Neural crest cell (in vitro differentiated cells): Measurements from ENCODE around the gene INO80. TPM values are rescaled to one million over a fixed set of nuclear protein-coding genes. Genes with fewer than 3 reads are reported as not detected.

Source experiments
- DNase-seq: peaks from one replicate; pipeline ENCODE4 v3.0.0; 2021; ENCODE audit warnings: low read depth, mixed read lengths, low spot score
- H3K27ac Mint-ChIP-seq: one replicate; pipeline ENCODE4 v1.8.0; 2021; ENCODE audit warnings: mild to moderate bottlenecking, mixed read lengths; ENCODE audit not compliant: unreplicated experiment
- H3K27me3 Mint-ChIP-seq: 2 replicates; pipeline ENCODE4 v1.8.0; 2021; ENCODE audit warnings: low read depth, mild to moderate bottlenecking, mixed read lengths
- H3K36me3 Mint-ChIP-seq: 2 replicates; pipeline ENCODE4 v1.8.0; 2021; ENCODE audit warnings: low read depth, mild to moderate bottlenecking, mixed read lengths
- H3K4me1 Mint-ChIP-seq: 2 replicates; pipeline ENCODE4 v1.8.0; 2021; ENCODE audit warnings: mixed read lengths
- H3K4me3 Mint-ChIP-seq: one replicate; pipeline ENCODE4 v1.8.0; 2021; ENCODE audit warnings: mild to moderate bottlenecking, mixed read lengths
- H3K9me3 Mint-ChIP-seq: 2 replicates; pipeline ENCODE4 v1.8.0; 2021; ENCODE audit warnings: mixed read lengths
- total RNA-seq: library from RNA; stranded (reverse); gene quantifications from 2 replicates; pipeline ENCODE4 v1.2.1, GENCODE V29; 2021
- TF ChIP-seq, protein P1 (sequence below): fragments of 200-600 bp; sonication (generic); conservative IDR thresholded peaks from 2 replicates; pipeline ENCODE4 v1.5.0; 2021; ENCODE audit warnings: antibody characterized with exemption, mild to moderate bottlenecking

Gene INO80
- total RNA-seq, 1 donor from 2014 or later: 18.5 TPM

DNA sequence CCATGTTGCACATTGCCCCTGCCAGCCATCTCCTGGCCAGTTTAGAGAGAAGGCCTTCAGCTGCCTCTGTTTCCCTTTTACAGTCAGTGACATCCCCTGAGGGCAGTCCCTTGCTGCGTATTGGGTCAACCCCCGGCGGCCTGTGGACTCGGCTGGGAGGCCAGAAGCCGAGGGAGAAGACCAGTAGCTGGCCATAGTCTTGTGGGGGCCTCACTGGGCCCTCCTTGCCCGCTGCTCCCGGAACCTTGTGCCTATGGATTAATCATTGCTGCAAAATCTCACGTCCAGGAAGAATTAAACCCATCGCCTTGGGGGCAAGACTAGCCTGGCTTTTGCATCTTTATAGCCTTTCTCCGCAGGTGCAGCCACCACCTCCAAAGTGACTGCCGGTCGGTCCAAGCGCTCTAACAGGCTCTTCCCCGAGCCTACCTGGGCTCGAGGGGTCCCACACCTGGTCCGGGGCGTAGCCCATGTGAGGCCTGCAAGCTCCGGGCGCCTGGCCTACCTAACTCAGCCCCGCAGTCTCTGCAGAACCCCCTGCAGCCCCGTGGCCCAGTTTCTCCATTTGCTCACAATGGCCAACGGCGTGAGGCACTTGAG is 163.7 kb downstream of the INO80 start:
- Mint-ChIP-seq H3K27ac (peak overlapping the region; percentile 63), H3K36me3 (no peaks in the 10 kb centered on the region), H3K27me3 (peaks cover 14% of the 10 kb centered on the region), H3K9me3 (no peaks in the 10 kb centered on the region), H3K4me1 (peaks cover 26% of the 10 kb centered on the region), H3K4me3 (peak overlapping the region; percentile 94)
- DNase-seq: no peak
- TF ChIP-seq, protein P1, sequence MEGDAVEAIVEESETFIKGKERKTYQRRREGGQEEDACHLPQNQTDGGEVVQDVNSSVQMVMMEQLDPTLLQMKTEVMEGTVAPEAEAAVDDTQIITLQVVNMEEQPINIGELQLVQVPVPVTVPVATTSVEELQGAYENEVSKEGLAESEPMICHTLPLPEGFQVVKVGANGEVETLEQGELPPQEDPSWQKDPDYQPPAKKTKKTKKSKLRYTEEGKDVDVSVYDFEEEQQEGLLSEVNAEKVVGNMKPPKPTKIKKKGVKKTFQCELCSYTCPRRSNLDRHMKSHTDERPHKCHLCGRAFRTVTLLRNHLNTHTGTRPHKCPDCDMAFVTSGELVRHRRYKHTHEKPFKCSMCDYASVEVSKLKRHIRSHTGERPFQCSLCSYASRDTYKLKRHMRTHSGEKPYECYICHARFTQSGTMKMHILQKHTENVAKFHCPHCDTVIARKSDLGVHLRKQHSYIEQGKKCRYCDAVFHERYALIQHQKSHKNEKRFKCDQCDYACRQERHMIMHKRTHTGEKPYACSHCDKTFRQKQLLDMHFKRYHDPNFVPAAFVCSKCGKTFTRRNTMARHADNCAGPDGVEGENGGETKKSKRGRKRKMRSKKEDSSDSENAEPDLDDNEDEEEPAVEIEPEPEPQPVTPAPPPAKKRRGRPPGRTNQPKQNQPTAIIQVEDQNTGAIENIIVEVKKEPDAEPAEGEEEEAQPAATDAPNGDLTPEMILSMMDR: no peak

DNA sequence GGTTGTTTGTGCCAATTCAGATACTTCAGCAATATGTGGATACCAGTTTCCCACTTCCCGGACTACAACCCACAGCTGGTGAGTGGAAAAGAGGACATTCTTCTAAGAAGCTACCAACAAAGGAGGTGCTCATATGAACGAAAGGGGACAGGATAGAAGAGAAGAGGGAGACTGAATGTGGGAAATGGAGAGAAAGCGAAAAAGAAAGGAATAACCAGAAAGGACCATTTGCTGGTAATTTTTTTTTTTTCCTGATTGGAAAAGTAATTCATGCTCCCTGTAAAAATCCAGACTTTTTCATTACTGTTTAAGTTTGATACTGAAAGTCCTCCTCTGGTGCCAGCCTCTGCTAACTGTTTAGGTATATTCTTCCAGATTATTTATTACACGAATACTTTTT is 164.3 kb downstream of the INO80 start:
- H3K27ac Mint-ChIP-seq: peak overlapping the region; percentile 28
- H3K36me3 Mint-ChIP-seq: no peaks in the 10 kb centered on the region
- DNase-seq: no peak
- H3K4me3 Mint-ChIP-seq: peak overlapping the region; percentile 94
- H3K4me1 Mint-ChIP-seq: peaks cover 26% of the 10 kb centered on the region
- no peaks in the 10 kb centered on the region for H3K9me3 Mint-ChIP-seq
- TF ChIP-seq, protein P1: no peak
- H3K27me3 Mint-ChIP-seq: peaks cover 14% of the 10 kb centered on the region

DNA sequence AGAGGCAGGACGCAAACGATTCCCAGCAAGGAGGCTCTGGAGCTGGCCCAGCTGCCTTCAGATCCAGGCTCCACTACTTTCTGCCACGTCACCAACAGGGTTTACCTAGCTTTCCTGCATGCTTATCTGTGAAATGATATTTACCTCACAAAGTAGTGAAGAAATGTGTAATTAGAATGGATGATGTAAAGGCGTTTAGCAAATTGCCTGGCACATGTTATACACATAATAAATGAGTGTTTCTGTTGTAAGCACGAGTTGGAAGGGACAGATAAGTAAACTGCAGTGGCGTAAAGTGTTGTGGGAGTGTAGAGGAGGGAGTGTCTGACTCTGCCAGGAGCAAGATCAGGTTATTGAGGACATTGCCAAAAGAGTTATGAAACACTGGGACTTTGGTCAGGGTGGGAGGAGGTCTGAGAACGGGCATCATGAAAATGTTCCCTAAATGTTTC is 166.3 kb downstream of the INO80 start:
- no peak overlapping the region for H3K27ac Mint-ChIP-seq
- TF ChIP-seq, protein P1: no peak
- DNase-seq: no peak
- peaks cover 26% of the 10 kb centered on the region for H3K4me1 Mint-ChIP-seq
- no peaks in the 10 kb centered on the region for H3K36me3 Mint-ChIP-seq
- peak overlapping the region; percentile 2 for H3K4me3 Mint-ChIP-seq
- peaks cover 14% of the 10 kb centered on the region for H3K27me3 Mint-ChIP-seq
- no peaks in the 10 kb centered on the region for H3K9me3 Mint-ChIP-seq

DNA sequence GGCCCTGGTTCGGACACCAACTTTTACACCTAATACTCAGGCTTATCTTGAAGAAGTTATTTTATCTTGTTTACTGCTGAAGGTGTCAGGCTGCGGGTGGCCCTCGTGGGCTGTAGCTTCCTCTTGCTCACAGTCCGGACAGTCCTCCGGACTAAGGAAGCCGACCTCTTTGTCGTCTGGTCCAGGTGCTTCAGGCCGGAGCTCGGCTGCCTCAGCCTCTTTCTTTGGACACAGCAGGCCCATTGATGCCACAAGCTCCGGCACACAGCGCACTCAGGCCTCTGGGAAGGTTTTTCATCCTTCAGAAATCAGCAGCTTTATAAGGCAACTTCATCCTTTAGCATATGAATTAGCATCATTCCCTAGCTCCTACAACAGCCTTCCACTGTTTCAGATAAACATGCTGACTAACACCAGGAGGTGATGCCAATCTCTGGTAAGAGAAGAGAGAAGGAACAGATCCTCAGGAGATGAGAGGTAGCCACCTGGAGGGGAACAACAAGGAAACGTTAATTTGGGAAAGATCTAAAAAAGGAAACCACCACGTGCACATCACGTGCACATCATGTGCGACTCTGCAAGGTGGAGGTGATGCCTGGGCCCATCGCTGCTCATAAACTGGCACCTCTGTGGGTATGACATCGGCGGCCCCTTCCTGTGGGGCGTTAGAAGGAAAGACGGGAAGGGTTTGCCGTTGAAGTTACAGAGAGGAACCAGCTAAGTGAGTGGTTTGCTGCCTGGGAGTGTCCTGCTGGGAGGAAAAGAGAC is 167.2 kb downstream of the INO80 start:
- H3K27me3 Mint-ChIP-seq: peaks cover 10% of the 10 kb centered on the region
- H3K4me3 Mint-ChIP-seq: peak overlapping the region; percentile 54
- no peak for DNase-seq
- no peaks in the 10 kb centered on the region for H3K36me3 Mint-ChIP-seq
- TF ChIP-seq, protein P1: no peak
- no peak overlapping the region for H3K27ac Mint-ChIP-seq
- H3K9me3 Mint-ChIP-seq: no peaks in the 10 kb centered on the region
- peaks cover 20% of the 10 kb centered on the region for H3K4me1 Mint-ChIP-seq

DNA sequence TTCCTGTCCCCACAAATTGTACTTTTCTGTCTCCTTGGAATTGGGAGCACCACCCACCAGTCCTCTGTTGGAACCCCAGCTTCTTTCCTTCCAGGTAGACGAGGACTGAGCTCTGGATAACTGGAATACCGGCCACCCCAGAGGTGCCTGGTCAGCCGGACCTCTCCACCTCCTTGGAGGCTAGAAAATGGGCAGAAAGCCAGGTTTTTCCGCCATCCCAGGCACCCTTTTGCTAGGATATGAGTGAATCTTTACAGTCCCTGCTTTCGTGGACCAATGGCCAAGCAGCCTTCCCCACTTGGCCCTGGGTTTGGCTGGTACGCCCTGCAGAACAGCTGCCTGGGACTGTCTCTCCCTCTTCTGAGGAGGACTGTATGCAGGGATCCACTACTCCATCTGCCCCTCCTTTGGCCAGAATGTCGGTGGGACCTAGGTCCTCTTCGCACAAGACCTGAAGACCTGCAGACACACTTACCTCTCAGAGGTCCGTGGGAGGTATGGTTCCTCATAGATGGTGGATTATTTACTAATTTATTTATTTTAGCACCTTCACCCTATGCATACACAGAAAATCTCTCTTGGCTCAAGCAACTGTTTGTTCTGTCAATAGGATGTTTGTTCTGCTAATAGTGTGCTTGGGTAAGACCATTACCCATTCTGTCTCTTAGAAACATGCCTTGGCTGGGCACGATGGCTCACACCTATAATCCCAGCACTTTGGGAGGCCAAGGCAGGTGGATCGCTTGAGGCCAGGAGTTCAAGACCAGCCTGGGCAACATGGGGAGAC is 171.4 kb downstream of the INO80 start:
- H3K9me3 Mint-ChIP-seq: no peaks in the 10 kb centered on the region
- no peak for DNase-seq
- TF ChIP-seq, protein P1: no peak
- peak overlapping the region; percentile 57 for H3K4me3 Mint-ChIP-seq
- peaks cover 14% of the 10 kb centered on the region for H3K27me3 Mint-ChIP-seq
- peaks cover 23% of the 10 kb centered on the region for H3K4me1 Mint-ChIP-seq
- H3K27ac Mint-ChIP-seq: no peak overlapping the region
- H3K36me3 Mint-ChIP-seq: no peaks in the 10 kb centered on the region
